ENCODE data around the gene GPR61. TPM values are rescaled to one million over a fixed set of nuclear protein-coding genes. Genes with fewer than 3 reads are reported as not detected.

GPR61 gene
- polyA plus RNA-seq, 1 donor (not counting 4 experiments of a cell fraction or from before 2014, with no cell fraction given): not detected

DNA sequence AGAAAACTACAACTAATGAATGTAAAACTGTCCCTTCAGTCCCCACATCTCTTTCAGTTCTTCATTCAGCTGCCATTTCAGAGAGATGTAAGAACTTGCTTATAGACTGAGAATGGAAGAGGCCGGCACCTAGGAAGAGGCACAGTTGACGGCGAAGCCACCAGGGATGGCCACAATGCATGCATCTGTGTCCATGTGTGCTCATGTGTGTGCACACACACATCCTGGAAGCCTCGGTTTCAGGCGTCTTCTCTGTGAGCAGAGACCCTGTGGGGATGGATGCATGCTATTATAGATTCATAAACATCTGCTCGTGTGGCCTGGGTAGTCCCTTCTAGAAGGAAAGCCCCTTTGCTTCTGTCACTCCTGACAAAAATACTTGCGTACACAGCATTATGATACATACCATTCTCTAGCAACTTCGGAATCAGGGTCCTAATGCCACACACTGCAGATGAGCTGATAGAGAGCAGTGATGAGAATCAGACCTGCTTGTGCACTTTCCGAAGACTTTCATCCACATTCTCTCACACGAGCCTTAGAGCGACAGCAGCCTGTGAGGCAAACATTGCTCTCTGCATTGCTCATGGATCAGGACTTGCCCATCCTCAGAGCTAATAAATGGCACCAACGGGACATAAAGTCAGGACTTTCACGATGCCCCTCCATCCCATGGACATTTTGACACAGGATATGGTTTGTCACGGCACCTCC is 12.4 kb upstream of the GPR61 start:
- H3K79me2 ChIP-seq (ENCODE audit: control insufficient read depth, insufficient read depth, low read length): no peaks in the 10 kb centered on the region
- H3K36me3 ChIP-seq (ENCODE audit: control insufficient read depth in 2 of 2, extremely low read depth in 1 of 2, insufficient read depth in 2 of 2, low read length in 2 of 2): no peaks in the 10 kb centered on the region
- H4K20me1 ChIP-seq (ENCODE audit: control insufficient read depth, extremely low read depth, insufficient read depth, low read length): no peaks in the 10 kb centered on the region
- H2AFZ ChIP-seq (ENCODE audit: control insufficient read depth, low read length): no peak overlapping the region
- no peak overlapping the region for H3K4me3 ChIP-seq (ENCODE audit: control insufficient read depth in 2 of 3, extremely low read depth in 1 of 3, insufficient read depth in 2 of 3, low read depth in 1 of 3, low read length in 3 of 3)
- TF ChIP-seq CTCF (optimal IDR thresholded peaks at IDR 0.05 in 1 of 3, IDR thresholded peaks at IDR 0.05 in 1 of 3, conservative IDR thresholded peaks at IDR 0.05 in 1 of 3; ENCODE audit: extremely low read depth in 1 of 3, insufficient read depth in 2 of 3, low read length in 3 of 3) (no peak), EZH2 (IDR thresholded peaks at IDR 0.05; ENCODE audit: low read length) (no peak)
- no peak overlapping the region for H3K9ac ChIP-seq (ENCODE audit: control insufficient read depth, extremely low read depth, insufficient read depth, low read length)
- dilution Hi-C loops (cut with MboI; ENCODE audit: extremely low pct_ligation_motif_present, low sequenced_read_pairs): no loop called here
- FAIRE-seq (no peak), DNase-seq (ENCODE audit: low read depth, low spot score) (no peak)
- H3K4me1 ChIP-seq (ENCODE audit: control insufficient read depth, extremely low read depth, insufficient read depth, low read length): peaks cover 2% of the 10 kb centered on the region
- no peaks in the 10 kb centered on the region for H3K27me3 ChIP-seq (ENCODE audit: control insufficient read depth, extremely low read depth, insufficient read depth, low read length)
- no peaks in the 10 kb centered on the region for H3K9me1 ChIP-seq (ENCODE audit: control insufficient read depth, extremely low read depth, insufficient read depth, low read length)
- no peak overlapping the region for H3K27ac ChIP-seq (ENCODE audit: control insufficient read depth, insufficient read depth, low read length)
- no peak overlapping the region for H3K4me2 ChIP-seq (ENCODE audit: control insufficient read depth, extremely low read depth, insufficient read depth, low read depth, low read length)
- no peaks in the 10 kb centered on the region for H3K9me3 ChIP-seq (ENCODE audit: control insufficient read depth, low read depth, low read length)

GRCh38 chr1:109527846-109528695 is 11.6 kb upstream of the GPR61 start:
- H3K79me2 ChIP-seq (ENCODE audit: control insufficient read depth, insufficient read depth, low read length): no peaks in the 10 kb centered on the region
- dilution Hi-C loops (cut with MboI; ENCODE audit: extremely low pct_ligation_motif_present, low sequenced_read_pairs): no loop called here

More at GRCh38 chr1:109527846-109528695, 11.6 kb upstream of the GPR61 start:
- no peak overlapping the region for H3K9ac ChIP-seq (ENCODE audit: control insufficient read depth, extremely low read depth, insufficient read depth, low read length)
- no peak for FAIRE-seq
- no peak overlapping the region for H2AFZ ChIP-seq (ENCODE audit: control insufficient read depth, low read length)
- H3K9me3 ChIP-seq (ENCODE audit: control insufficient read depth, low read depth, low read length): no peaks in the 10 kb centered on the region
- H3K27ac ChIP-seq (ENCODE audit: control insufficient read depth, insufficient read depth, low read length): no peak overlapping the region
- H3K27me3 ChIP-seq (ENCODE audit: control insufficient read depth, extremely low read depth, insufficient read depth, low read length): no peaks in the 10 kb centered on the region
- DNase-seq (ENCODE audit: low read depth, low spot score): no peak
- H3K4me1 ChIP-seq (ENCODE audit: control insufficient read depth, extremely low read depth, insufficient read depth, low read length): peaks cover 6% of the 10 kb centered on the region
- TF ChIP-seq EZH2 (IDR thresholded peaks at IDR 0.05; ENCODE audit: low read length): no peak
- H3K4me3 ChIP-seq (ENCODE audit: control insufficient read depth in 2 of 3, extremely low read depth in 1 of 3, insufficient read depth in 2 of 3, low read depth in 1 of 3, low read length in 3 of 3): no peak overlapping the region
- no peaks in the 10 kb centered on the region for H4K20me1 ChIP-seq (ENCODE audit: control insufficient read depth, extremely low read depth, insufficient read depth, low read length)
- no peaks in the 10 kb centered on the region for H3K9me1 ChIP-seq (ENCODE audit: control insufficient read depth, extremely low read depth, insufficient read depth, low read length)
- H3K36me3 ChIP-seq (ENCODE audit: control insufficient read depth in 2 of 2, extremely low read depth in 1 of 2, insufficient read depth in 2 of 2, low read length in 2 of 2): no peaks in the 10 kb centered on the region
- H3K4me2 ChIP-seq (ENCODE audit: control insufficient read depth, extremely low read depth, insufficient read depth, low read depth, low read length): no peak overlapping the region

All from keratinocyte (primary cell).